ENCODE results near the gene NONO.
"Not testable (repeated sequence)": the region's sequence is repeated elsewhere in the genome, so short reads cannot be mapped to it uniquely, and the experiment has no call there.

NONO gene

DNA sequence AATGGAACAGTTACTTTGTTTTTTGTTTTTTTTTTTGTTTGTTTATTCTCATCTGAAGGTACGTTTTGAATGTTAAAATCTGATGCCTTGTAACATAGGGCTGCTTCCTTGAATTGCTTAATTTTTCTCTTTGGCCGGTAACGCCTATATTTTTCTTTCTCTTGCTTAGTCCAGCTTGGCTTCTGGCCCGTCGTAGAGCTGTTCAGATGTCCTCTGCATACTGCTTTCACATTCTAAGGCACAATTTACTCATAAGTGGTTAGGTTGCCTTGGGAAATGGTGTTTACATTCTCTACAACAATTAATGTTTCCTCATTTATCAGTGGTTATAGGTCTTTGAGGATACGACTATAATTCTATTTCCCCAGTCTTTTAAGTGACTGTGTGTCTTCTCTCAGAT lies 7.9 kb downstream of the NONO start:
- DNase-seq = no peak

DNA sequence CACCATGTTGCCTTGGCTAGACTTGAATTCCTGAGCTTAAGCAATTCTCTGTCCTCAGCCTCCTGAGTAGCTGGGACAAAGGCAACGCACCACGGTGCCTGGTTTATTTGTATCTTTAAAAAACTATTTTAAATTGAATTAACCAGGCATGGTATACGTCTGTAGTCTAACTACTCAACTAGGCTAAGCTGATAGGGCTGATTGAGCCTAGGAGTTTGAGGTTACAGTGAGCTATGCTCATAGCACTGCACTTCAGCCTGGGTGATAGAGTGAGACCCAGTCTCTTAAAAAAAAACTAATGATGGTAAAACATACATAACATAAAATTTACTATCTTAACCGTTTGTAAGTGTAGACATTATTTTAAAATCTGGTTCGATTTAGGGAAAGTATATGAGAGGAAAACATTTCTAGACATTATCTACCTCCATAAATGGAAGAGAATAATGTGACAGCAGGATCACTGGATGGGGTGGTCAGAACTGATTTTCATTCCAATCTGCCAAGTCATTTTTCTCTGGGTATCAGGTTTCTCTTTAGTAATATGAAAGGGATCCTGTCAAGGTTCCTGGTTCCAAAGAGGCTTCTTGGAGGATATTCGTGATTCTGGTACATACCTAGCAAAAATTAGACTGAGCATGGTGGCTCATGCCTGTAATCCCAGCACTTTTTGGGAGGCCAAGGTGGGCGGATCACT lies 9.4 kb downstream of the NONO start:
- DNase-seq = no peak

DNA sequence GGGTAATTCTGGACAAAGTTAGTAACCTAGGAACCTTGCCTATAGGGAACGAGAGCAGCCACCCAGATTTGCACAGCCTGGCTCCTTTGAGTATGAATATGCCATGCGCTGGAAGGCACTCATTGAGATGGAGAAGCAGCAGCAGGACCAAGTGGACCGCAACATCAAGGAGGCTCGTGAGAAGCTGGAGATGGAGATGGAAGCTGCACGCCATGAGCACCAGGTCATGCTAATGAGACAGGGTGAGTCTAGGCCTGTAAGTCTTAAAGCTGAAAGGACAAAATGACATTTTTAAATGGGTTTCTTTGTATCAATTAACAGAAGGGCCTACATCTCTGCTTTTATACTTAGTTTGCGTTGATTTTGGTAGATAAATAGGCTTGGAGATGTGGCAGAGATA lies 13.4 kb downstream of the NONO start:
- no peak for DNase-seq

DNA sequence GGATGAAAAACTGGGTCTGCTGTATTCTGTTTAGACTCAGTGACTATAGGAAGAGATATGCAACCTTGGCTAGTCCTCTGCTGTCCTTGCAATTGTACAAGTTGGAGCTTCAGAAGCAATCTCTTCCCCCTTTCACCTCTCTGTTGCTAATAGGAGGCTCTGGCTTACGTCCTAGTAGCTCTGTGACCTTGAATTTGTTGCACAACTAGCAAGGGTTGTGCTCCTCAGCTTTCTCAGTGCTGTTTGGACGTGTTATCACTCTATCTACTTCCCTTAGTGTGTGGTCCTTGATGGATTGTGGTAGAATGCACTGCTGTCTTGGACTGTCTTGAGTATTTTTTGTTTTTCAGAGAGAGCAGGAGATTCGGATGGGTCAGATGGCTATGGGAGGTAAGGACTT lies 14.7 kb downstream of the NONO start:
- DNase-seq = no peak

DNA sequence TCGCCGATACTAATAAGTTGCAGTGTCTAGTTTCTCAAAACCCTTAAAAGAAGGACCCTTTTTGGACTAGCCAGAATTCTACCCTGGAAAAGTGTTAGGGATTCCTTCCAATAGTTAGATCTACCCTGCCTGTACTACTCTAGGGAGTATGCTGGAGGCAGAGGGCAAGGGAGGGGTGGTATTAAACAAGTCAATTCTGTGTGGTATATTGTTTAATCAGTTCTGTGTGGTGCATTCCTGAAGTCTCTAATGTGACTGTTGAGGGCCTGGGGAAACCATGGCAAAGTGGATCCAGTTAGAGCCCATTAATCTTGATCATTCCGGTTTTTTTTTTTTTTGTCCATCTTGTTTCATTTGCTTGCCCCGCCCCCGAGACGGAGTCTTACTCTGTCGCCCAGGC lies 16.6 kb downstream of the NONO start:
- DNase-seq = not testable (repeated sequence)

DNA sequence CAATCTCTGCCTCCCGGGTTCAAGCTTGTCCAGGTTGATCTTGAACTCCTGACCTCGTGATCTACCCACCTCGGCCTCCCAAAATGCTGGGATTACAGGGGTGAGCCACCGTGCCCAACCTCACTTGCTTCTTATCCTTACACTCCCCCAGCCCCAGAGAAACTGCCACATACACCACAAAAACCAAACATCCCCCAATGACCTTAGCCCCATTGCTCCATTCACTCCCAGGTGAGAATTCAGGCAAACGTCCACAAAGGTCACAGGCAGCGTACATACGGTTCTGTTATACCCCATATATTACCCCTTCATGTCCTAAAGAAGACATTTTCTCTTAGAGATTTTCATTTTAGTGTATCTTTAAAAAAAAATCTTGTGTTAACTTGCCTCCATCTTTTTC lies 17.1 kb downstream of the NONO start:
- DNase-seq = not testable (repeated sequence)

DNA sequence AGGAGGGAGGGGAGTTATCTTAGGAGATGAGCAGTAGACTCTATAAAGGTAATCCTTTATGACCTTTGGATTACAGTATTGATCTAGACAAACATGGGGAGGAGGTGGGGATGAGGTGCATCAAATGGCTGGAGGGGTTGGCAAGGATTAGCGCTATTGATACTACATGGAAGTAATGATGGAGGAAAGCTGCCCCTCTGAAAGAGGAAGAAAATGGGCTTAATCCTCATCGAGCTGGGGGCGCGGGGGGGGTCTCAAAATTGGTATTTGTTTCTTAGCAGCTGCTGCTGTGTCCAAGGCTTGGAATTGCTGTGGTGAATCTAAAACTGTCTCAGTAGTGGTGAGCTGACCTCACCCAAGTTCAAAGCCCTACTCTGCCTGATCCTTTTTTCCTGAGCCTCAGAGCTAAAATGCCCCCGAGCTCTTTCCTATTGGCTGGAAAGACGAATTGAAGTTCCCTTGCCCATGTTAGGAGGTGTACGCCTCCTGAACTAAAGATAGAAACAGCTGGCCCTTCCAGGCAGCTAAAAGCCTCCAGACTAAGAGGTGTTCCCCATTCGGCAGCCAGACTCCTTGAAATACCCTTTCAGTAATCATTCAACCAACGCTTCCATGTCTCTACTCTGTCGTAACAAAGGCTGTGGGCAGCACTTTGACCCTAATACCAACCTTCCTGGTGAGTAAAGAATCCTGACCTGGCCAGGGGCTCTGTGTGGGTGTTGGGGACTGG lies 17.9 kb downstream of the NONO start, which contains the start of gene ITGB1BP2:
ITGB1BP2 (plus strand) TSS at position 556 of the 730 bp plus-strand sequence; CDS start at position 613, 57 bp downstream.
- no peak for DNase-seq

DNA sequence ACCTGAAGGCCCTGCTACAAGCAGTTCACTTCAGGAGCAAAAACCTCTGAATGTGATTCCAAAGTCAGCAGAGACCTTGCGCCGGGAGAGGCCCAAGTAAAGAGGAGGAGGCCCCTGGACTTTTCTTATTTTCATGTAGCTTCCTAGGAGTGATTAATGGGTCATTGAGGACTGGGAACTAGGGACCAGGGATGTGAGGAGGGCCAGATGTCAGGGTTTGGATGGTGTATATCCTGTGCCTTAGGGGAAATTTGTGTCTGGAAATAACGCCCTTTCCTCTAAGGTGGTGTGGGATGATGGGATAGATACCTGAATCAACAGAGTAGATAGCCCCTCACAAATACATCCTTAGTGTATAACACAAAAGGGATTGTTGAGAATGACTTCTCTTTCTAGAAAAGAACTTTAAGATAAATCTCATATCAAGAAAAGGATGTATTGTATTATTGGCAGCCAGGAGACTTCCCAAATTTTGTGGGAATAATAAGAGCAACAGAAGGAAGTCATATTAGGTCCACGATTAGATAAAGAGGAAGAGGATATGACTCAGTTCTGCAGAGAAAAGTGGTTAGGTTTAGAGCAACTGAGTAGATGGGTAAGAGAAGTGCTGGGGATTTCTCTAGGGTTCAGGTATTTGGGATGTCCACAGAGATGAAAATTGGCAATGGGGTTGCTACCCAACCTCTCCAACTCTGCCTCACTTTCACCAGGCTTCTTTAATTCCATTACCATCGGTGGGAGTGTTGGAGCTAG lies 19.2 kb downstream of the NONO start:
- DNase-seq = no peak

DNA sequence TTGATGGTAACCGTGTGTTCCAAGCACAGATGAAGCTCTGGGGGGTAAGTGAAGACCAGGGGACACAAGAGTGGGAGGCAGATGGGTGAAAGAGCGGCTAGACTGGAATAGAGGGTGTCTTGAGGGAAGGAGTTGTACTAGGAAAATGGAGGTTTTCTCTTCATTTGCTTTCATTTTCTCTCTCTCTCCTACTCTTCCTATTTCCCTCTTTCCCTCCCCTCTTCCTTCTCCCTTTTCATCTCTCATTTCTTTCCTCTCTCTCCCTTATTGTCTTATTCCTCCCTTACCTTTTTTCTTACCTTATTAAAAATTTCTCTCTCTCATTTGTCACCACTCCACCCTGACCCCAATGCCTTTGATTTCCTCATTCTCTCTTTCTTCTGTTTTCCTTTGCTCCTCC lies 21.1 kb downstream of the NONO start:
- no peak for DNase-seq

DNA sequence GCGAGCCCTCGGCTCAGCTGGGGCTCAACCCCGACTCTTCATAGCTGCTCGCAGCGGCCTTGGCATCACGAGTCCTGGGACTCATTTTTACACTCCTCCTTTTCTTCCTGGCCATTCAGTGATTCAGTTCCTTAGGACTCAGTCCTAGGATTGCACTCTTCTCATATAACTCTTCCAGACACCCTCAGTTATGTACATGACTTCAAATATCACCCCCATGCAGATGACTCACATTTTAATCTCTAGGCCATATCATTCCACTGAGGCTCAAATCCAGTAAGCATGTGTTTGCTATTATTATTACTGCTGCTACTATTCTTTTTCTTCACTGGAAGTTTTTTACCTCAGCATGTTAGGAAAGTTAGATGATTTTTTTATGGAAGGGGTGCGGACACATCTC lies 32.5 kb downstream of the NONO start:
- no peak for DNase-seq

DNA sequence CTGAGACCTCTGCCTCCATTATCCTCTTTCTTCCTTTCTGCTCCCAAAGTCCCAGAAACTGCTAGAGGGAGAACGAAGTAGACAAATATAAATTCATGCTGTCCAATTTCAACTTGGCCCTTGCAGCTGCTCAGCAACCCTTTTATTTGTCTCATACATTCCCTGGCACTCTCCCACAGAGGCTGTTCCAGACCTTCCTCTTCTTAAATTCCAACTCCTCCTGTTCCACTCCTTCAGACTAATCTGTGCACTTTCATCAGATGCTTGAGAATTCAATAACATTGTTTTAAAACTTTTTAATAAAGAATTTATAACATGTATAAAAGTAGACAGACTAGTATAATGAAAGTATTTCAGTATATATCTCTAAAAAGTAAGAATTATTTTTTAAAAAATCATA lies 33.5 kb downstream of the NONO start:
- DNase-seq = not testable (repeated sequence)

DNA sequence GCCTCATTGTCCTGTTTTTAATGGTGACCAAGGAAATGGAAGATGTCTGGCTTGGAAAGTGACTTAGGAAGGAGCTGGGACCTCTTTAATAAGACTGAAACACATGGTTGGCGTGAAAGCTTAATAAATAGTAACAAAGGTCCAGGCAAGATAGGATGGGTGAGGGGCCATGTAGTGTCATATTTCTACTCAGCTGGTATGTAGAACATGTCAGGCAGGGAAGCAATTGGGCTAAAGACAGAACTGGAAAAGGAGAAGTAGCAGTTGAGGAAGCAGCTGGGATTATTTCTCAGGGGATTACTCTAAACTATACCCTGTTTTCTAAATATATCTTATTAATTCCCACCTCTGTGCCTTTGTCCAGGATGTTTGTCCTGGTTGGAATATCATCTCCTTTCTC lies 36.7 kb downstream of the NONO start:
- no peak for DNase-seq

DNA sequence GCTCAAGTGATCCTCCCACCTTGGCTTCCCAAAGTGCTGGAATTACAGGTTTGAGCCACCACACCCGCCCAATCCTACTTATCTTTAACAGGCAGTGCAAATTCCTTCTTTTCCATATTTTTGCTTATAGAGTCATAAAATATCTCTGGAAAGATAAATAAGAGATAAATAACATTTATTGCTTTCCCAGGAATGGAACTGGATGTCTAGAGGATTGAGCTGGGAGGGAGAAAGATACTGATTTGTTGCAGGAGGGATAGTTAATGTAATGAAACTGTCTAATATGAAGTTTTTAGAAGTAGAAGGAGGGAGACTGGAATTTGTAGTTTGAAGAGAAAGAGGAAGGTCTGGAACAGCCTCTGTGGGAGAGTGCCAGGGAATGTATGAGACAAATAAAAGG lies 38.3 kb downstream of the NONO start:
- DNase-seq = no peak

DNA sequence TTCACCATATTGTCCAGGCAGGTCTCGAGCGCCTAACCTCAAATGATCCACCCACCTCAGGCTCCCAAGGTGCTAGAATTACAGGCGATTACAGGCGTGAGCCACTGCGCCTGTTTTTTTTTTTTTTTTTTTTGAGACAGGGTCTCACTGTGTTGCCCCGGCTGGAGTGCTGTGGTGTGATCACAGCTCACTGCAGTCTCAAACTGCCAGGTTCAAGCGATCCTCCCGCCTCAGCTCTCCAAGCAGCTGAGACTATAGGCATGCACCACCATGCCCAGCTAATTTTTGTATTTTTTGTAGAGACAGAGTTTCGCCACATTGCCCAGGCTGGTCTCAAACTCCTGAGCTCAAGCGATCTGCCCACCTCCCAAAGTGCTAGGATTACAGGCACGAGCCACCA lies 41.0 kb downstream of the NONO start:
- DNase-seq = not testable (repeated sequence)

DNA sequence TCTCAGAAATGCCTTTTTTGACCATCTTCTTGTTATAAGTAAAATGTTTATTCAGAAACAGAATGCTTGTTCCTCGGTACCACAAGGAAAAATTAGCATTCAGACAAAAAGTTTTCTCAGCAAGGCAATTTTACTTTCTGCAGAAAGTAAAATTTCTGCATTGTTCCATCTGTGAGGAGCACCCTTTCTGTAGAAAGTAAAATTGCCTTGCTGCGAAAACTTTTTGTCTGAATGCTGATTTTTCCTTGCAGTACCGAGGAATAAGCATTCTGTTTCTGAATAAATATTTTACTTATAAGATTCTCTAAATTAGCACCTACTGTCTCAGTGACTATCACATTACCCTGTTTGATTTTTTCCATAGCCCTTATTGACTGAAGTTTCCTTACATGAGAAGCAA lies 43.0 kb downstream of the NONO start:
- no peak for DNase-seq

DNA sequence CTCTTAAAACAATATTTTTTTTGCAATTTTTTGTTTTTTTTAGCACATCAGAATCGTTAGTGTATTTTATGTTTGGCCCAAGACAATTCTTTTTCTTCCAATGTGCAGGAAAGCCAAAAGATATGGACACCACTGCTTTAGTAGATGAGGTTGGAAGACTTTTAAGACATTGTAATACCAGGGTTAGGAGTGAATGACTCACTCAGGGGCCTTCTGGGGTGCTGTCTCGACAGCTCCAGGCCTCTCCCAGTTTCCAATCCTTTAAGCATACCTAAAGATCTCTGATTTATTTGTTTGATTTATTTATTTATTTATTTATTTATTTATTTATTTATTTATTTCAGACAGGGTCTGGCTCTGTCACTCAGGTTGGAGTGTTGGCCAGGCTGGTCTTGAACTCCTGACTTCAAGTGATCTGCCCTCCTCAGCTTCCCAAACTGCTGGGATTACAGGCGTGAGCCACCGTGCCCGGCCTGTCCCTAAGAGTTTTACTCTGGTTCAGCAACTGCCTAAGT lies 65.8 kb downstream of the NONO start:
- not testable (repeated sequence) for DNase-seq

DNA sequence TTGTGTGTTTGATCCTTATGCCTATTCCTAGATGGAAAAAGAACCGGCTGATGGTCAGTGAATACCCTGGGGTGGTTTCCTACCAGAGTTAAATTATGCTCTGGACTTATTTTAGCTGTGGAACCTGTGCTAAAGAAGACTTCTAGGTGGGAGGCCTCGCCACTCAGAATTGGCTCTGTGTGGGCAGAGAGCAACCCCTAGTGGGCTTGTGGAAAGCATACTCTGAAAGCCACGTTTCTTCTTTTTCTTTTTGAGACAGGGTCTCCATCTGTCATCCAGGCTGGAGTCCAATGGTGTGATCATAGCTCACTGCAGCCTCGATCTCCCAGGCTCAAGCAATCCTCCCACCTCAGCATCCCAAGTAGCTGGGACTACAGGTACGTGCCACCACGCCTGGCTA lies 66.4 kb downstream of the NONO start:
- not testable (repeated sequence) for DNase-seq

All from SHP77 treated with DMSO at 0.1 percent for 48 hours (cell line).